HFF-Myc (cell line): ENCODE data around the gene SLIT1.

Source experiments
- DNase-seq: peaks from one replicate; pipeline ENCODE4 v3.0.0-alpha.2; 2011; ENCODE audit warnings: low read depth; ENCODE audit errors: extremely low read depth
- H3K4me3 ChIP-seq: replicated peaks from 2 replicates; pipeline ENCODE4 v1.5.1; 2011; ENCODE audit warnings: low read depth, mild to moderate bottlenecking, control low read depth, low read length
- TF ChIP-seq, protein P1 (sequence below): IDR thresholded peaks from 2 replicates; pipeline ENCODE4 v1.5.1; 2012; ENCODE audit warnings: mild to moderate bottlenecking, low read depth, low read length, control low read depth; ENCODE audit errors: missing control alignments

SLIT1 gene

DNA sequence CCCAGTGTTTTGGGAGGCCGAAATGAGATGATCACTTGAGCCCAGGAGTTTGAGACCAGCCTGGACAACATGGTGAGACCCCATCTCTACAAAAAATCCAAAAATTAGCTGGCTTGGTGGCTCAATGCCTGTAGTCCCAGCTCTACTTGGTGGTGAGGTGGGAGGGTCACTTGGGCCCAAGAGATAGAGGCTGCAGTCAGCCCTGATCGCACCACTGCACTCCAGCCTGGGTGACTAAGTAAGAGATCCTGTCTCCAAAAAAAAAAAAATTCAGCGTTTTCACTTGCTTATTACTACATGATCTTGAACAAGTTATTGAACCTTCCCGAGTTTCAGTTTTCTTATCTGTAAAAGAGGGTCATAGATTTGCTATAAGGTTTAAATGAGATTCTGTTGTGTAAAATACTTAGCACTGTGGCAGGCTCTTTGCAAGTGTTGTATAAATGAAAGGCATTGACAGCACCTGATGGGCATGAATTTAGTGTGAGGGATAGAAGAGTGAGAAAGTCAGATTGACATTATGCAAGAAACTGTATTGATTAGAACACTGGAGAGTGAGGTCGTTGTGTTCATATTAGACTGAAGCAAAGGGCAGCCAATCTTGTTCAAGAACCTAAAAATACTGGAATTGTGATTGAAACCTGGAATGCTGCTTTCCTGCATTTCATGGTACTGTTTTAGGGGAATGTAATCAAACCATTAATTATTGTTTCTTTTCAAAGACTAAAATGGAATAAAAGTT, 216.9 kb downstream of the SLIT1 start:
- TF ChIP-seq, protein P1, sequence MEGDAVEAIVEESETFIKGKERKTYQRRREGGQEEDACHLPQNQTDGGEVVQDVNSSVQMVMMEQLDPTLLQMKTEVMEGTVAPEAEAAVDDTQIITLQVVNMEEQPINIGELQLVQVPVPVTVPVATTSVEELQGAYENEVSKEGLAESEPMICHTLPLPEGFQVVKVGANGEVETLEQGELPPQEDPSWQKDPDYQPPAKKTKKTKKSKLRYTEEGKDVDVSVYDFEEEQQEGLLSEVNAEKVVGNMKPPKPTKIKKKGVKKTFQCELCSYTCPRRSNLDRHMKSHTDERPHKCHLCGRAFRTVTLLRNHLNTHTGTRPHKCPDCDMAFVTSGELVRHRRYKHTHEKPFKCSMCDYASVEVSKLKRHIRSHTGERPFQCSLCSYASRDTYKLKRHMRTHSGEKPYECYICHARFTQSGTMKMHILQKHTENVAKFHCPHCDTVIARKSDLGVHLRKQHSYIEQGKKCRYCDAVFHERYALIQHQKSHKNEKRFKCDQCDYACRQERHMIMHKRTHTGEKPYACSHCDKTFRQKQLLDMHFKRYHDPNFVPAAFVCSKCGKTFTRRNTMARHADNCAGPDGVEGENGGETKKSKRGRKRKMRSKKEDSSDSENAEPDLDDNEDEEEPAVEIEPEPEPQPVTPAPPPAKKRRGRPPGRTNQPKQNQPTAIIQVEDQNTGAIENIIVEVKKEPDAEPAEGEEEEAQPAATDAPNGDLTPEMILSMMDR, result no peak
- DNase-seq, result no peak
- H3K4me3 ChIP-seq, result no peak overlapping the region

DNA sequence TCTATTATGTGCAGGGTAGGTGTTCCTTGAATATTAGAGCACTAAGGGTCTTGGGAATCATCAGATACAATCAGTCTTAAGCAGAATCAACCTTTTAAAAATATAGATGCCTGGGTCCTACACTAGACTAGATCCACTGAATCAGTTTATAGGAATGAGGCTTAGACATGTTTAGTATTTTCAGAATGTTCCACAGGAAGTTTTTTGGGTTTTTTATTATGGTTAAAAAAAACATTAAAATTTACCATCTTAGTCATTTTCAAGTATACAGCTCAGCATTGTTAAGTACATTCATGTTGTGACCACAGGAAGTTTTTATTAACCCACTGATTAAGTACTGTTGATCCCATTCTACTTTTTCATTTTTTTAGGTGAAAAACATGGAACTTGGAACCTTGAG, 217.9 kb downstream of the SLIT1 start:
- no peak for DNase-seq
- TF ChIP-seq, protein P1, result no peak
- no peak overlapping the region for H3K4me3 ChIP-seq

DNA sequence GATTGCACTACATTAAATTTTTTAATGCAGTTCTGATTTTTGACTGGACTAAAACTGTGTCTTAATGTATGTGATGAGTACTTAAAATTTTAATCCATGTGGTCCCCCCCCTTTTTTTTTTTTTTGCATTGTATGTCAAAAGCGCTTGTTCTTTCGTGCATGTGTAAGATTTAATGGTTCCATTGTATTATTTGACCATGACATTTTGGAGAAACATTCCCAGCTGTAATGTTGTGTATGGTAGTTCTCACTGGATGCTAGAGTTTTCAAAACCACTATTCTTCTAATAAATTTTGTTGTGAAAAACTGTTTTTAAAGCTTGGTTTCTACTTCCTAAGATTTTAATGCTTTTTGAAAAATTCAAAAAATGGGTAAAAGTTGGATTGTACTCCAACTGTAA, 221.6 kb downstream of the SLIT1 start:
- TF ChIP-seq, protein P1, result no peak
- H3K4me3 ChIP-seq, result no peak overlapping the region
- DNase-seq, result no peak

DNA sequence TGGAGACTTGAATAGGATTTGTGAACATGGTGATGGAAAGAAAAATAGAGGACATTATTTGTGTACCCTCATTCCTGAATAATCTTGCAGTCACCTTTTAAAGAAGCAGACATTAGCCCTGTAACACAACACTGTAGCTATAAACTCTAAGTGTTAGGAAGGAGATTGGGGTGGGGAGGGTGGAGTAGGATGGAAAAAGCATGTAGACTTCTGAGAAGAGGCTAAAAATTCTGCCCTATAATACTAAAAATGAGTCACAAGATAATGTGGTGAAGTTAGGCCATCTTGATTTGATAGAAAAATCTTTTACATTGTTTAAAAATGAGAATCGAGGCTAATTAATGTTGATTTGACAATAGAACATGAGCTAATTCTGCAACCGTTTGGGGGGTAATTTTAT, 224.9 kb downstream of the SLIT1 start:
- H3K4me3 ChIP-seq, result no peak overlapping the region
- no peak for DNase-seq
- TF ChIP-seq, protein P1, result no peak

DNA sequence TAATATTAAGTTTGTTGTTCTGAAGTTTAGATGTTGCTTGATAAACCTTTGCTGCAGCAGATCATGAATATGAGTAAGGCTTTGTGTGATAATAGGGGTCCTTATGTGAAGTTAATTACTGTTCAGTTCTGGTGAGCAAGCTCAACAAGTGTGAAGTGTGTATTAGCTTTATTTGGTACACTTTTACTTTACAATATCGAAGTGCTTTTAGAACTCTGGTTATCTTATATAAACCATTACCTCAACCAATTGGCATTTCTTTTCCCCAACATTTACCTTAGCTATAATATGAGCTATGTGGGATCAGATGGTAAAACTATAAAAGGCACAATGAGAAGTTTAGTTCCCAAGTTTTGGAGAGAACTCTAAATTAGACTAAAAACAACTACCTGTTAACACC, 226.0 kb downstream of the SLIT1 start:
- no peak overlapping the region for H3K4me3 ChIP-seq

DNA sequence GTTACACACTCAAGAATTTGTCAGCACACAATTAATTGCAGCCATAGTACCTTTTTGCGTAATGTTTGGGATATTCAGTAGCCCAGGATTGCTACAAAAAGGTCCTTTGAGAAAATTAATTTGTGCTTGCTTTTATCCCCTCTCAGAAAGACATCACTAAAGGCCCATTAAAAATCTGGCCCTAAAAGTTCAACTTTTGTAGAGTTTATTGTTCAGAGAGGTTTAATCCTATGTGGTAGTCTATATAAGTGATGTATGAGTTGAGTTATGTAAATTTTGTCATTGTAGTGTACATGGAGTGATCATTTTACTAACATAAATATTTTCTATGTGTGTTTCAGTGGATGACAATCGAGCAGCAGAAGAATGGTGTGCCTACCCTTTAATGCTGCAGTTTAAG, 227.7 kb downstream of the SLIT1 start:
- TF ChIP-seq, protein P1, result no peak
- DNase-seq, result no peak
- H3K4me3 ChIP-seq, result no peak overlapping the region

More for the DNA sequence above, 226.0 kb downstream of the SLIT1 start:
- no peak for DNase-seq
- TF ChIP-seq, protein P1, result no peak

DNA sequence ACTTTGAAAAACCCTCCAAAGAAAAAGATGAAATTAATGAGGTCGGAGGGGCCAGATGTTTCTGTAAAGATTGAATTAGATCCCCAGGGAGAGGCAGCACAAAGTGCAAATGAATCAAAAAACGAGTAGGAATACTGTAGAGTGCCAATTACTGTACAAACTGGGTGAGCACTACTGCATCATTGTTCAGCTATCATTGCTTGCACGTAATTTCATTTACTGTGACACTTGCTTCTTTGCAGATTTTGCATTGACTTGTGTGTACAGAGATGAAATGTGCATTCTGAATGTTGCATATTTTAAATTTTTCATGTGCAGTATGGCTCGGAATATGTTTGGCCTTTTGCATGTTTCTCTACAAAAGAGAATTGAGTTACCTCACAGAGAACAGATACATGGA, 230.0 kb downstream of the SLIT1 start:
- DNase-seq, result no peak
- no peak overlapping the region for H3K4me3 ChIP-seq
- TF ChIP-seq, protein P1, result no peak
